ENCODE measurements around the gene CNOT10. TPM values are rescaled to one million over a fixed set of nuclear protein-coding genes. Genes with fewer than 3 reads are reported as not detected.

Gene CNOT10
- total RNA-seq, 1 experiment from 2014 or later, result 26.1 TPM

DNA sequence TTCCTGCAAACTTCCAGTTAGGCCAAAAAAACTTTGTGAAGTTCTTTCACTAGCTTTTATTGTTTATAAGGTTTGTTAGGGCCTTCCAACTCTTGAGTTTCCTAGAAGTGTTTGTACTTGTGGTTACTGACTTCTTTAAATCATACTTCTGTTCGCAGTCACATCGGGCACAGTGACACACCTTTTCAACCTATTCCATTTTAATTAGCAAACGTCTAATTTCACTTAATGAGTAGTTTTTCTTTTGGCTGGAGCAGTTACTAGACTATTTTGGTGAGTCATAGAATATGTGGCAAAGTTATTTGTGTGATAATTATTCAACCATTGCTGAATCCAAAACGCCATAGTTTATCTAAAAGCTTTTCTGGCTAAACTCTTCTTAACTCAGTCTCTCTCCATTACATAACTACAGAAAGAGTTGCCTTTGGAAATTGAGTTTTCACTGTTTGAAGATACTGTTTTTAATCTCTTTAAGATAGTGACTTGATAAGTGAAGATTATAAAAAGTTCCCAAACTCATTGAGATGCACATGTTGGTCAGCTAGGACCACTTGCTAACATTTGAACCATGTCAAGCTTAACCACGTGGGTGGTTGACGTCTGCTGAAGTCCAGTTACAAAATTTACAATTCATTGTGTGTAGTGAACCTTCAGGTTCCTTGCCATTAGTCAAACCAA lies 21.5 kb downstream of the CNOT10 start:
- Histone ChIP-seq H3K27me3 (ENCODE audit: control insufficient read depth, insufficient read depth, low read length) (no peaks in the 10 kb centered on the region), H3K27ac (ENCODE audit: low read length) (no peak overlapping the region), H3K4me3 (ENCODE audit: low read depth in 2 of 2, low read length in 2 of 2) (no peak overlapping the region), H3K4me1 (ENCODE audit: control insufficient read depth, insufficient read depth, low read length) (no peaks in the 10 kb centered on the region; the same call in 1 of the 2 replicates), H3K9me3 (ENCODE audit: control insufficient read depth, insufficient read depth, low read depth, low read length) (no peaks in the 10 kb centered on the region), H3K36me3 (ENCODE audit: control insufficient read depth, insufficient read depth, low read length) (no peaks in the 10 kb centered on the region; the same call in 1 of the 2 replicates)
- CTCF ChIA-PET, result no interaction called here
- intact Hi-C loops (cut with micrococcal nuclease; ENCODE audit: unreplicated experiment) (no loop called here), in situ Hi-C loops (cut with HindIII; ENCODE audit: low pct_unique_long_range_greater_than_20kb, low sequenced_read_pairs) (no loop called here)
- DNase-seq (ENCODE audit: low read depth, low spot score), result no peak
- BruUV-seq (replicated peaks), result no TSS peak
- ATAC-seq, result no peak
- POLR2A ChIA-PET, result no interaction called here
- no peak for TF ChIP-seq TCF7L2 (IDR thresholded peaks at IDR 0.05; ENCODE audit: low read depth, low read length)
- no peak for TF ChIP-seq POLR2AphosphoS5 (IDR thresholded peaks at IDR 0.05; ENCODE audit: low read depth, low read length)
- TF ChIP-seq, protein P1, sequence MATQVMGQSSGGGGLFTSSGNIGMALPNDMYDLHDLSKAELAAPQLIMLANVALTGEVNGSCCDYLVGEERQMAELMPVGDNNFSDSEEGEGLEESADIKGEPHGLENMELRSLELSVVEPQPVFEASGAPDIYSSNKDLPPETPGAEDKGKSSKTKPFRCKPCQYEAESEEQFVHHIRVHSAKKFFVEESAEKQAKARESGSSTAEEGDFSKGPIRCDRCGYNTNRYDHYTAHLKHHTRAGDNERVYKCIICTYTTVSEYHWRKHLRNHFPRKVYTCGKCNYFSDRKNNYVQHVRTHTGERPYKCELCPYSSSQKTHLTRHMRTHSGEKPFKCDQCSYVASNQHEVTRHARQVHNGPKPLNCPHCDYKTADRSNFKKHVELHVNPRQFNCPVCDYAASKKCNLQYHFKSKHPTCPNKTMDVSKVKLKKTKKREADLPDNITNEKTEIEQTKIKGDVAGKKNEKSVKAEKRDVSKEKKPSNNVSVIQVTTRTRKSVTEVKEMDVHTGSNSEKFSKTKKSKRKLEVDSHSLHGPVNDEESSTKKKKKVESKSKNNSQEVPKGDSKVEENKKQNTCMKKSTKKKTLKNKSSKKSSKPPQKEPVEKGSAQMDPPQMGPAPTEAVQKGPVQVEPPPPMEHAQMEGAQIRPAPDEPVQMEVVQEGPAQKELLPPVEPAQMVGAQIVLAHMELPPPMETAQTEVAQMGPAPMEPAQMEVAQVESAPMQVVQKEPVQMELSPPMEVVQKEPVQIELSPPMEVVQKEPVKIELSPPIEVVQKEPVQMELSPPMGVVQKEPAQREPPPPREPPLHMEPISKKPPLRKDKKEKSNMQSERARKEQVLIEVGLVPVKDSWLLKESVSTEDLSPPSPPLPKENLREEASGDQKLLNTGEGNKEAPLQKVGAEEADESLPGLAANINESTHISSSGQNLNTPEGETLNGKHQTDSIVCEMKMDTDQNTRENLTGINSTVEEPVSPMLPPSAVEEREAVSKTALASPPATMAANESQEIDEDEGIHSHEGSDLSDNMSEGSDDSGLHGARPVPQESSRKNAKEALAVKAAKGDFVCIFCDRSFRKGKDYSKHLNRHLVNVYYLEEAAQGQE (IDR thresholded peaks at IDR 0.05; ENCODE audit: insufficient read depth in 1 of 2, low read depth in 2 of 2, low read length in 1 of 2), result no peak
- no peak for TF ChIP-seq SIN3A (IDR thresholded peaks at IDR 0.05; ENCODE audit: borderline replicate concordance, insufficient read depth, low read depth, low read length)
- TF ChIP-seq, protein P2, sequence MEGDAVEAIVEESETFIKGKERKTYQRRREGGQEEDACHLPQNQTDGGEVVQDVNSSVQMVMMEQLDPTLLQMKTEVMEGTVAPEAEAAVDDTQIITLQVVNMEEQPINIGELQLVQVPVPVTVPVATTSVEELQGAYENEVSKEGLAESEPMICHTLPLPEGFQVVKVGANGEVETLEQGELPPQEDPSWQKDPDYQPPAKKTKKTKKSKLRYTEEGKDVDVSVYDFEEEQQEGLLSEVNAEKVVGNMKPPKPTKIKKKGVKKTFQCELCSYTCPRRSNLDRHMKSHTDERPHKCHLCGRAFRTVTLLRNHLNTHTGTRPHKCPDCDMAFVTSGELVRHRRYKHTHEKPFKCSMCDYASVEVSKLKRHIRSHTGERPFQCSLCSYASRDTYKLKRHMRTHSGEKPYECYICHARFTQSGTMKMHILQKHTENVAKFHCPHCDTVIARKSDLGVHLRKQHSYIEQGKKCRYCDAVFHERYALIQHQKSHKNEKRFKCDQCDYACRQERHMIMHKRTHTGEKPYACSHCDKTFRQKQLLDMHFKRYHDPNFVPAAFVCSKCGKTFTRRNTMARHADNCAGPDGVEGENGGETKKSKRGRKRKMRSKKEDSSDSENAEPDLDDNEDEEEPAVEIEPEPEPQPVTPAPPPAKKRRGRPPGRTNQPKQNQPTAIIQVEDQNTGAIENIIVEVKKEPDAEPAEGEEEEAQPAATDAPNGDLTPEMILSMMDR (IDR thresholded peaks at IDR 0.05), result no peak

DNA sequence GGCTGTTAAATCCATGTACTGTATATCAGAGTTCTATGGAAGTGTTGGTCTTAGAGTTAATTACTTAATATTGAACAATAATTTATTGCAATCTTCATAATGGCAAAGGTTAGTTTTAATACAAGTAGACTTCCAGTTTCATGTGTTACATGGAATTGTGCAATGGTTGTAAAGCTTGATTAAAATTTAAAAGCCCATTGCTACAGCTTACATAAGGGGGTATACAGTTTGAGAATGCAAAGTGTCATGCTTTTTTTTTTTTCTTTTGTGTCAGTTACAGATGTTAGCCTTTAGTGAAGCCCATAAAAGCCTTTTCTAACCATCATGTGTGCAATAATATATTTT lies 22.0 kb downstream of the CNOT10 start:
- Histone ChIP-seq H3K36me3 (ENCODE audit: control insufficient read depth, insufficient read depth, low read length) (no peaks in the 10 kb centered on the region; the same call in none of the 2 replicates), H3K27me3 (ENCODE audit: control insufficient read depth, insufficient read depth, low read length) (no peaks in the 10 kb centered on the region), H3K27ac (ENCODE audit: low read length) (no peak overlapping the region), H3K4me1 (ENCODE audit: control insufficient read depth, insufficient read depth, low read length) (no peaks in the 10 kb centered on the region; the same call in 1 of the 2 replicates), H3K4me3 (ENCODE audit: low read depth in 2 of 2, low read length in 2 of 2) (no peak overlapping the region), H3K9me3 (ENCODE audit: control insufficient read depth, insufficient read depth, low read depth, low read length) (no peaks in the 10 kb centered on the region)
- DNase-seq (ENCODE audit: low read depth, low spot score) (no peak), ATAC-seq (no peak)
- no TSS peak for BruUV-seq (replicated peaks)
- TF ChIP-seq, protein P1 (IDR thresholded peaks at IDR 0.05; ENCODE audit: insufficient read depth in 1 of 2, low read depth in 2 of 2, low read length in 1 of 2), result no peak
- TF ChIP-seq POLR2AphosphoS5 (IDR thresholded peaks at IDR 0.05; ENCODE audit: low read depth, low read length), result no peak
- no peak for TF ChIP-seq SIN3A (IDR thresholded peaks at IDR 0.05; ENCODE audit: borderline replicate concordance, insufficient read depth, low read depth, low read length)
- TF ChIP-seq, protein P2 (IDR thresholded peaks at IDR 0.05), result no peak
- no peak for TF ChIP-seq TCF7L2 (IDR thresholded peaks at IDR 0.05; ENCODE audit: low read depth, low read length)
- intact Hi-C loops (cut with micrococcal nuclease; ENCODE audit: unreplicated experiment), result no loop called here
- ChIA-PET POLR2A (no interaction called here), CTCF (no interaction called here)
- in situ Hi-C loops (cut with HindIII; ENCODE audit: low pct_unique_long_range_greater_than_20kb, low sequenced_read_pairs), result no loop called here

All from Panc1 (cell line).